Measurements from ENCODE around the gene AVP.

DNA sequence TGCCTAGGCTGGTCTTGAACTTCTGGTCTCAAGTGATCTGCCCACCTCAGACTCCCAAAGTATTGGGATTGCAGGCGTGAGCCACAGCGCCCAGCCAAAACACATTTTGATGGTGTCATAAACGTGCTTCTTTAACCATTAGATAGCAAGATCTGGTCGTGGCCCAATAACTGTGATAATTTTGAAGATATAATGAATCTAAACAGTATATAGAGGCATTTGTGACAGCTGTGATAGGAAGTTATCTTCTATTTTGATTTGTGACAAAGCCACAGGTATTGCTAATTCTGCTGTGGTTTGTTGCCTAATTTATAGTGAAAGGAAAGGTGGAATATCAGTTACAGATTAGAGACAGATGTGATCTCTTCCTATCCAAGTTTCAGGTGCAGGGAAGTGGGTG is 13.8 kb downstream of the AVP start:
- TF ChIP-seq CTCF (IDR thresholded peaks at IDR 0.05) = no peak
- TF ChIP-seq ZFX (IDR thresholded peaks at IDR 0.05; ENCODE audit: borderline replicate concordance) = no peak

All from 22Rv1 (cell line).